ENCODE data around the gene ACHE. TPM values are rescaled to one million over a fixed set of nuclear protein-coding genes. Genes with fewer than 3 reads are reported as not detected.
A peak's percentile ranks its signal among the peaks of the same experiment; 100 is the strongest.

ACHE gene
- total and polyA plus RNA-seq, 8 donors: 1.6 to 4.5 (median 2.7) TPM

- Histone ChIP-seq H3K4me1 (peaks cover 7 to 50% of the 10 kb centered on the region in 2 donors), H3K36me3 (peaks cover 0 to 54% of the 10 kb centered on the region in 2 donors), H3K27ac (peak within 1 kb of the TSS; percentile 83 to 88), H3K27me3 (no peaks in the 10 kb centered on the region), H3K9me3 (no peaks in the 10 kb centered on the region), H3K4me3 (peak within 1 kb of the TSS; percentile 58 to 68)
- TF ChIP-seq, protein P1, sequence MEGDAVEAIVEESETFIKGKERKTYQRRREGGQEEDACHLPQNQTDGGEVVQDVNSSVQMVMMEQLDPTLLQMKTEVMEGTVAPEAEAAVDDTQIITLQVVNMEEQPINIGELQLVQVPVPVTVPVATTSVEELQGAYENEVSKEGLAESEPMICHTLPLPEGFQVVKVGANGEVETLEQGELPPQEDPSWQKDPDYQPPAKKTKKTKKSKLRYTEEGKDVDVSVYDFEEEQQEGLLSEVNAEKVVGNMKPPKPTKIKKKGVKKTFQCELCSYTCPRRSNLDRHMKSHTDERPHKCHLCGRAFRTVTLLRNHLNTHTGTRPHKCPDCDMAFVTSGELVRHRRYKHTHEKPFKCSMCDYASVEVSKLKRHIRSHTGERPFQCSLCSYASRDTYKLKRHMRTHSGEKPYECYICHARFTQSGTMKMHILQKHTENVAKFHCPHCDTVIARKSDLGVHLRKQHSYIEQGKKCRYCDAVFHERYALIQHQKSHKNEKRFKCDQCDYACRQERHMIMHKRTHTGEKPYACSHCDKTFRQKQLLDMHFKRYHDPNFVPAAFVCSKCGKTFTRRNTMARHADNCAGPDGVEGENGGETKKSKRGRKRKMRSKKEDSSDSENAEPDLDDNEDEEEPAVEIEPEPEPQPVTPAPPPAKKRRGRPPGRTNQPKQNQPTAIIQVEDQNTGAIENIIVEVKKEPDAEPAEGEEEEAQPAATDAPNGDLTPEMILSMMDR (IDR thresholded peaks at IDR 0.05): no peak
- ATAC-seq (peak; percentile 80), DNase-seq (peak; percentile 90 to 96 (median 94))
- intact Hi-C loops (cut with DNase I): no loop called here
These were observed 28.5 kb downstream of the ACHE start, which contains the start of gene TRIP6 for GRCh38 chr7:100867040-100867775. TRIP6 (plus strand) TSS chr7:100867387; CDS start chr7:100867498, 111 bp downstream.

DNA sequence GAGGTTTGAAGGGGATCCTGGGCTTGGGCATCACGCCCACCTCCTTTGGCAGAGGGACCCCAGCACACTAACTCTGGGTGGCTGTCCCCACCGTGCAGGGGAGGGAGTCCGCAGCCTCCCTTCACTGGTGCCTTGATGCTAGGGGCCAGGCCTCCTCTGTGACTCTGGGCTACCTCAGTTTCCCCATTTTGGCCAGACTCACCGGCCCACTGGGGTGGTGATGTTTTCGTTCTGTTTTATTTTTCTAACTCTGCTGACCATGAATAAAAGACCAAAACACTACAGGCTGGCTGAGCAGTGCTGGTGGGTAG is 29.0 kb downstream of the ACHE start:
- Histone ChIP-seq H3K4me3 (peak overlapping the region; percentile 58 to 68), H3K9me3 (no peaks in the 10 kb centered on the region), H3K4me1 (peaks cover 7 to 50% of the 10 kb centered on the region in 2 donors), H3K27me3 (no peaks in the 10 kb centered on the region), H3K27ac (peak overlapping the region; percentile 83 to 88), H3K36me3 (peaks cover 0 to 54% of the 10 kb centered on the region in 2 donors)
- no peak for ATAC-seq
- no peak for DNase-seq
- TF ChIP-seq, protein P1 (IDR thresholded peaks at IDR 0.05): no peak
- intact Hi-C loops (cut with DNase I): no loop called here

- TF ChIP-seq, protein P1 (IDR thresholded peaks at IDR 0.05): no peak
- Histone ChIP-seq H3K36me3 (peaks cover 0 to 54% of the 10 kb centered on the region in 2 donors), H3K27ac (peak overlapping the region; percentile 83 to 88), H3K27me3 (no peaks in the 10 kb centered on the region), H3K9me3 (no peaks in the 10 kb centered on the region), H3K4me3 (peak overlapping the region; percentile 58 to 68), H3K4me1 (peaks cover 7 to 50% of the 10 kb centered on the region in 2 donors)
- DNase-seq: peak in 2 of 4 donors; percentile 71 to 92
- peak; percentile 68 for ATAC-seq
- intact Hi-C loops (cut with DNase I): no loop called here
These were observed 29.6 kb downstream of the ACHE start for GRCh38 chr7:100865938-100866728.

DNA sequence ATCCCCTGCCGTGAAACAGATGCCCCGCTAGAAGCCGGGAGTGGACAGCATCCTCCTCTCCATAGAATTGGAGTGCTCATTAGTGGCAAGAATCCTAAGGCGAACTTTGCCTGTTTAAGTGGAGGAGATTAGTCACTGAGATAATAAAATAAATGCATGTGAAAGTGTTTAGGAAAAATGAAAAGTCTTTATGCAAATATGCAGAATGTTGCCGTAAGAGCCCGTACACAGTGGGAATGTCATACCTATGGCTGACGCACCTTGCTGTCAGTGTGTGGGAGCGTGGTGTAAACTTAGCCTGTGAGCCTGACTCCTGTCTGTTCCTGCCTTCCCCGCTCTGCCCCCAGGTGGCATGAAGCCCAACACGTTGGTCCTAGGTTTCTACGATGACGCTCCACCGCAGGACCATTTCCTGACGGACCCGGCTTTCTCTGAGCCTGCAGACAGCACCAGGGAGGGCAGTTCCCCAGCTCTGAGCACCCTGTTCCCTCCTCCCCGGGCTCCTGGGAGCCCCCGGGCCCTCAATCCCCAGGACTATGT is 30.2 kb downstream of the ACHE start:
- Histone ChIP-seq H3K9me3 (no peaks in the 10 kb centered on the region), H3K4me1 (peaks cover 7 to 50% of the 10 kb centered on the region in 2 donors), H3K4me3 (peak overlapping the region in 1 of 2 donors; percentile 58), H3K27ac (peak overlapping the region; percentile 83 to 88), H3K27me3 (no peaks in the 10 kb centered on the region), H3K36me3 (peaks cover 0 to 54% of the 10 kb centered on the region in 2 donors)
- intact Hi-C loops (cut with DNase I): no loop called here
- no peak for ATAC-seq
- no peak for DNase-seq
- TF ChIP-seq, protein P1 (IDR thresholded peaks at IDR 0.05): no peak
